ENCODE results near the gene MYOM1.

DNA sequence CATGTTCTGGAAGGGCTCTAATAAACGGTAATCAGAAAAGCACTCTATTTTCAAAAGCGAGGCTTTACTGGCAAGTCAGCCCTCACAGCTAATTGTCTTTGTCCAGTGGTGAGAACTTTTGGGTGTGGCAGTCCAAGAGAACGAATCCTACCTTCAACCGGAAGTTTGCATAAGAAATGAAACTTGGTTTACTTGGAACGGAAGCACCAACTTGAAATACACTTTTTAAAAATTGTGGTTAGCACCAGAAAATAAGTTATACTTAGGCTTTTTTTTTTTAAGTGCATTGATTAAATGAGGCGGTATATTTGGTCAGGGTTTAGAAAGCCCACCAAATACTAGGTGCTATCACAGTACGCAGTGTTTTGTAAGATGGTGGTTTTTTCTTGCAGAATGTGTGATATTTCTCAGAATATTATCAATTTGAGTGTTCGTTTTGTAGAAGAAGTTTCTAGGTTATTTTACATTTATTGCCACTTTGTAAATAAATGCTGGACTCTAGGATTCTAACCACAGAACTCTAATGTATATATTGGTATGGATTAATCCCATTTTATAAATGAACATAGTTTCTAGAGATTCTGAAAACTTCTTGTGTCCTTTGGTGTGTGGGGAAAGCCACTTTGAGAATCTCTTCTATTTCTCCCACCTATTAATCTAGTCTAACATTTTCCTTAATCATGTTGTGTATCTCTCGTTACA is 29.0 kb upstream of the MYOM1 start:
- TF ChIP-seq, protein P1, sequence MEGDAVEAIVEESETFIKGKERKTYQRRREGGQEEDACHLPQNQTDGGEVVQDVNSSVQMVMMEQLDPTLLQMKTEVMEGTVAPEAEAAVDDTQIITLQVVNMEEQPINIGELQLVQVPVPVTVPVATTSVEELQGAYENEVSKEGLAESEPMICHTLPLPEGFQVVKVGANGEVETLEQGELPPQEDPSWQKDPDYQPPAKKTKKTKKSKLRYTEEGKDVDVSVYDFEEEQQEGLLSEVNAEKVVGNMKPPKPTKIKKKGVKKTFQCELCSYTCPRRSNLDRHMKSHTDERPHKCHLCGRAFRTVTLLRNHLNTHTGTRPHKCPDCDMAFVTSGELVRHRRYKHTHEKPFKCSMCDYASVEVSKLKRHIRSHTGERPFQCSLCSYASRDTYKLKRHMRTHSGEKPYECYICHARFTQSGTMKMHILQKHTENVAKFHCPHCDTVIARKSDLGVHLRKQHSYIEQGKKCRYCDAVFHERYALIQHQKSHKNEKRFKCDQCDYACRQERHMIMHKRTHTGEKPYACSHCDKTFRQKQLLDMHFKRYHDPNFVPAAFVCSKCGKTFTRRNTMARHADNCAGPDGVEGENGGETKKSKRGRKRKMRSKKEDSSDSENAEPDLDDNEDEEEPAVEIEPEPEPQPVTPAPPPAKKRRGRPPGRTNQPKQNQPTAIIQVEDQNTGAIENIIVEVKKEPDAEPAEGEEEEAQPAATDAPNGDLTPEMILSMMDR (IDR thresholded peaks at IDR 0.05), result no peak
- peak in 1 of 4 donors; percentile 54 for TF ChIP-seq POLR2A (IDR thresholded peaks at IDR 0.05)
